CD14-positive monocyte (primary cell): ENCODE measurements around the gene ZNF579. TPM values are rescaled to one million over a fixed set of nuclear protein-coding genes. Genes with fewer than 3 reads are reported as not detected.

Experiments used
- DNase-seq, 3 donors: peaks; one replicate each; pipeline ENCODE4 v3.0.0-alpha.2; 2011 to 2022
- H2AFZ ChIP-seq: 2 replicates; pipeline ENCODE4 v1.6.0; 2012; ENCODE audit warnings: mild to moderate bottlenecking, low read depth, low read length, inconsistent platforms; ENCODE audit not compliant: insufficient read depth, poor library complexity, severe bottlenecking
- H3K27ac ChIP-seq, 2 donors: 1 replicate in 1 of 2; 2 replicates in 1 of 2; pipeline ENCODE4 v1.5.1; 2012 to 2013; ENCODE audit warnings: low read length in 2 of 2, control low read depth in 1 of 2, inconsistent platforms in 1 of 2, low read depth in 1 of 2, mild to moderate bottlenecking in 1 of 2
- H3K27me3 ChIP-seq, 2 donors: one replicate each; pipeline versions ENCODE4 v1.6.0 to v1.6.1; 2011 to 2013; ENCODE audit warnings: low read length in 2 of 2; ENCODE audit not compliant: control insufficient read depth in 2 of 2, insufficient read depth in 2 of 2
- H3K36me3 ChIP-seq, 2 donors: replicated peaks in 1 of 2; 1 replicate in 1 of 2; 2 replicates in 1 of 2; pipeline versions ENCODE4 v1.5.1 to v1.6.1; 2012 to 2013; ENCODE audit warnings: low read length in 2 of 2, control low read depth in 1 of 2, inconsistent platforms in 1 of 2, mild to moderate bottlenecking in 1 of 2; ENCODE audit not compliant: insufficient read depth in 2 of 2, control insufficient read depth in 1 of 2
- H3K4me1 ChIP-seq, 2 donors: 1 replicate in 1 of 2; 2 replicates in 1 of 2; pipeline versions ENCODE4 v1.5.1 to v1.6.1; 2012 to 2013; ENCODE audit warnings: low read length in 2 of 2, control low read depth in 1 of 2, inconsistent platforms in 1 of 2, mild to moderate bottlenecking in 1 of 2, moderate library complexity in 1 of 2; ENCODE audit not compliant: insufficient read depth in 2 of 2, control insufficient read depth in 1 of 2
- H3K4me2 ChIP-seq: replicated peaks from 2 replicates; pipeline ENCODE3; 2012; ENCODE audit warnings: low read length, moderate library complexity, mild to moderate bottlenecking; ENCODE audit not compliant: poor library complexity, severe bottlenecking; ENCODE audit errors: extremely low read depth
- H3K4me3 ChIP-seq, 3 experiments: fragments of 200-600 bp in 1 of 3; sonication (generic) in 1 of 3; replicated peaks in 1 of 3; 1 replicate in 2 of 3; 2 replicates in 1 of 3; pipeline ENCODE4 v1.5.1; 2011 to 2013; ENCODE audit warnings: low read length in 3 of 3, mild to moderate bottlenecking in 3 of 3, control low read depth in 2 of 3, low read depth in 2 of 3, inconsistent platforms in 1 of 3, moderate library complexity in 1 of 3
- H3K79me2 ChIP-seq: 2 replicates; pipeline ENCODE4 v1.6.0; 2012; ENCODE audit warnings: mild to moderate bottlenecking, control low read depth, inconsistent platforms, low read length, moderate library complexity; ENCODE audit not compliant: insufficient read depth
- H3K9ac ChIP-seq: 2 replicates; pipeline ENCODE4 v1.6.0; 2017; ENCODE audit warnings: low read length, mild to moderate bottlenecking; ENCODE audit not compliant: insufficient read depth, poor library complexity, severe bottlenecking
- H3K9me3 ChIP-seq, 2 donors: replicated peaks in 1 of 2; 1 replicate in 1 of 2; 2 replicates in 1 of 2; pipeline versions ENCODE4 v1.5.1 to v1.6.1; 2012 to 2013; ENCODE audit warnings: low read length in 2 of 2, control low read depth in 1 of 2; ENCODE audit not compliant: control insufficient read depth in 1 of 2, insufficient read depth in 1 of 2
- H4K20me1 ChIP-seq: 2 replicates; pipeline ENCODE4 v1.6.0; 2012; ENCODE audit warnings: mild to moderate bottlenecking, low read length, control low read depth, moderate library complexity; ENCODE audit not compliant: insufficient read depth
- H3K27ac Mint-ChIP-seq, 7 donors: one replicate each; pipeline ENCODE4 v1.8.0; 2020; ENCODE audit warnings: mild to moderate bottlenecking in 7 of 7, mixed read lengths in 7 of 7, moderate library complexity in 6 of 7, inconsistent platforms in 2 of 7
- H3K27me3 Mint-ChIP-seq, 3 donors: one replicate each; pipeline ENCODE4 v1.8.0; 2021 to 2022; ENCODE audit warnings: low read depth in 3 of 3, mild to moderate bottlenecking in 3 of 3, mixed read lengths in 3 of 3, moderate library complexity in 3 of 3, inconsistent platforms in 1 of 3
- H3K36me3 Mint-ChIP-seq, 2 donors: one replicate each; pipeline ENCODE4 v1.8.0; 2020; ENCODE audit warnings: mixed read lengths in 2 of 2, inconsistent platforms in 1 of 2, mild to moderate bottlenecking in 1 of 2
- H3K4me1 Mint-ChIP-seq: one replicate; pipeline ENCODE4 v1.8.0; 2020; ENCODE audit warnings: mild to moderate bottlenecking, mixed read lengths
- H3K4me3 Mint-ChIP-seq, 2 donors: one replicate each; pipeline ENCODE4 v1.8.0; 2020; ENCODE audit warnings: mild to moderate bottlenecking in 2 of 2, mixed read lengths in 2 of 2, moderate library complexity in 1 of 2
- H3K9me3 Mint-ChIP-seq, 7 donors: one replicate each; pipeline ENCODE4 v1.8.0; 2020 to 2022; ENCODE audit warnings: mixed read lengths in 7 of 7, mild to moderate bottlenecking in 6 of 7, moderate library complexity in 6 of 7, inconsistent platforms in 2 of 7
- WGBS: methylation state at CpG from one replicate; pipeline ENCODE4 v1.1.5; 2013; ENCODE audit warnings: missing lambda C conversion rate; ENCODE audit not compliant: insufficient coverage; 5-methylcytosine and 5-hydroxymethylcytosine counted together
- intact Hi-C, 2 donors: fragments of 100-400 bp; cut with micrococcal nuclease; formaldehyde crosslinking; loops; one replicate each; pipeline versions ENCODE4 v1.15.0 to v1.15.1; 2023
- polyA plus RNA-seq, 3 donors: library from polyadenylated mRNA; depleted of rRNA in 1 of 3; unstranded in 2 of 3; stranded (reverse) in 1 of 3; fragments of 300-500 nt in 2 of 3; fragments of >200 nt in 1 of 3; fragmentation: Illumina TruSeq in 2 of 3; gene quantifications; 1 replicate in 2 of 3; 2 replicates in 1 of 3; pipeline ENCODE4 v1.2.3, GENCODE V29; 2012 to 2021
- TF ChIP-seq, protein P1 (sequence below): fragments of 200-600 bp; IDR thresholded peaks from one replicate; pipeline ENCODE4 v1.8.0; 2022; ENCODE audit warnings: antibody characterized with exemption, mild to moderate bottlenecking

ZNF579 gene
- polyA plus RNA-seq, 3 donors, result 0.05 to 1.8 TPM; not detected in 1

DNA sequence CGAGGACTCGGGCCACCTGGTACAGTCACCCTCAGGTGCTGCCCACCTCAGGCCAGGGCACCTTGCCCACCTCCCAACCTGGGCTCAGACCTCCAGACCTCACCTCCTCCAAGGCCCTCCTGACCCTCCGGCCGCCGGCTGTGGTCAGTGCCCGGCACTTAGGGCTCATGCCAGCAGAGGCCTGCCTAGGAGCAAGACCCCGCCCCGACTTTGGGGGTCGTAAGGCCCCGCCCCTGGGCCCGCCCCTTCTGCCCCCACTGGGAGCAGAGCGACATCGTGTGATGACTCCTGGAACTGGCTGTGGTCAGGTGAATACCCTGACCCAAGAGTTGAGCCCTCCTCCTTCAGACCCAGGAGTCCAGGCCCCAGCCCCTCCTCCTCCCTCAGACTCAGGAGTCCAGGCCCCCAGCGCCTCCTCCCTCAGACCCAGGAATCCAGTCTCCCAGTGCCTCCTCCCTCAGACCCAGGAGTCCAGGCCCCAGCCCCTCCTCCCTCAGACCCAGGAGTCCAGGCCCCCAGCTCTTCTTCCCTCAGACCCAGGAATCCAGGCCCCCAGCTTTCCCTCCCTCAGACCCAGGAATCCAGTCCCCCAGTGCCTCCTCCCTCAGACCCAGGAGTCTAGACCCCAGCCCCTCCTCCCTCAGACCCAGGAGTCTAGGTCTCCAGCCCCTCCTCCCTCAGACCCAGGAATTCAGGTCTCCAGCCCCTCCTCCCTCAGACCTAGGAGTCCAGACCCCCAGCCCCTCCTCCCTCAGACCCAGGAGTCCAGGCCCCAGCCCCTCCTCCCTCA is 43.5 kb downstream of the ZNF579 start, which contains the start of gene SBK2:
Gene SBK2 (minus strand): TSS at position 183 of the 790 bp plus-strand sequence. CDS start 839 bp downstream, outside the sequence.
- intact Hi-C loops, result no loop called here
- TF ChIP-seq, protein P1, sequence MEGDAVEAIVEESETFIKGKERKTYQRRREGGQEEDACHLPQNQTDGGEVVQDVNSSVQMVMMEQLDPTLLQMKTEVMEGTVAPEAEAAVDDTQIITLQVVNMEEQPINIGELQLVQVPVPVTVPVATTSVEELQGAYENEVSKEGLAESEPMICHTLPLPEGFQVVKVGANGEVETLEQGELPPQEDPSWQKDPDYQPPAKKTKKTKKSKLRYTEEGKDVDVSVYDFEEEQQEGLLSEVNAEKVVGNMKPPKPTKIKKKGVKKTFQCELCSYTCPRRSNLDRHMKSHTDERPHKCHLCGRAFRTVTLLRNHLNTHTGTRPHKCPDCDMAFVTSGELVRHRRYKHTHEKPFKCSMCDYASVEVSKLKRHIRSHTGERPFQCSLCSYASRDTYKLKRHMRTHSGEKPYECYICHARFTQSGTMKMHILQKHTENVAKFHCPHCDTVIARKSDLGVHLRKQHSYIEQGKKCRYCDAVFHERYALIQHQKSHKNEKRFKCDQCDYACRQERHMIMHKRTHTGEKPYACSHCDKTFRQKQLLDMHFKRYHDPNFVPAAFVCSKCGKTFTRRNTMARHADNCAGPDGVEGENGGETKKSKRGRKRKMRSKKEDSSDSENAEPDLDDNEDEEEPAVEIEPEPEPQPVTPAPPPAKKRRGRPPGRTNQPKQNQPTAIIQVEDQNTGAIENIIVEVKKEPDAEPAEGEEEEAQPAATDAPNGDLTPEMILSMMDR, result no peak
- H3K36me3 Mint-ChIP-seq, result no peaks in the 10 kb centered on the region
- Histone ChIP-seq H3K9me3 (no peaks in the 10 kb centered on the region), H3K27ac (no peak within 1 kb of the TSS), H3K4me3 (no peak within 1 kb of the TSS), H3K4me1 (no peaks in the 10 kb centered on the region), H2AFZ (no peak within 1 kb of the TSS), H3K79me2 (no peaks in the 10 kb centered on the region), H4K20me1 (no peaks in the 10 kb centered on the region), H3K36me3 (no peaks in the 10 kb centered on the region), H3K9ac (no peak within 1 kb of the TSS), H3K27me3 (no peaks in the 10 kb centered on the region), H3K4me2 (no peak within 1 kb of the TSS)
- H3K27me3 Mint-ChIP-seq, result peaks cover 2 to 3% (median 2%) of the 10 kb centered on the region in 3 donors
- peaks cover 0 to 3% (median 0%) of the 10 kb centered on the region in 7 donors for H3K9me3 Mint-ChIP-seq
- 63% methylated on average over 9 of the region's 14 CpGs for WGBS
- DNase-seq, result no peak
- no peak within 1 kb of the TSS for H3K27ac Mint-ChIP-seq
- peaks cover 2% of the 10 kb centered on the region for H3K4me1 Mint-ChIP-seq
- no peak within 1 kb of the TSS for H3K4me3 Mint-ChIP-seq

DNA sequence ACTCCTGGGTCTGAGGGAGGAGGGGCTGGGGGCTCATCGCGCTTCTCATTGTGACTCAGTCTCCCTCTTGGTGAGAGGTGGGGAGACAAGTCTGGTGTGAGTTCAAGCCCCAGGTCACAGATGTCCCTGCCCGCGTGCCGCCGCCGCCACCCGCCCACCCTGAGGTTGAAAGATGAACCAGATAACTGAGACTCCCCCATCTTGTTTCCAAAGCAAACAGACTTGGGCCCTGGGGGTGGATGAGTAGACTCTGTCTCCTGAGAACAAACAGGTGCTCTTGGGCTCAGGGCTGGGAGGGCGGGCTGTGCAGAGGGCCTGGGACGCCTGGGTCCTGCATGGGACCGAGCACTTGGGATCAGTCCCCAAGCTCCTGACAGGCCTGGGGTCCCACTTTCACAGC is 44.3 kb downstream of the ZNF579 start:
- Mint-ChIP-seq H3K36me3 (no peaks in the 10 kb centered on the region), H3K4me3 (no peak overlapping the region), H3K9me3 (peaks cover 0 to 3% (median 0%) of the 10 kb centered on the region in 7 donors), H3K27me3 (peaks cover 2 to 5% (median 2%) of the 10 kb centered on the region in 3 donors), H3K4me1 (peaks cover 2% of the 10 kb centered on the region), H3K27ac (no peak overlapping the region)
- Histone ChIP-seq H3K27ac (no peak overlapping the region), H3K9ac (no peak overlapping the region), H3K9me3 (no peaks in the 10 kb centered on the region), H3K79me2 (no peaks in the 10 kb centered on the region), H3K4me2 (no peak overlapping the region), H2AFZ (no peak overlapping the region), H3K4me1 (no peaks in the 10 kb centered on the region), H3K27me3 (no peaks in the 10 kb centered on the region), H4K20me1 (no peaks in the 10 kb centered on the region), H3K4me3 (no peak overlapping the region), H3K36me3 (no peaks in the 10 kb centered on the region)
- 95% methylated on average over 4 of the region's 11 CpGs for WGBS
- intact Hi-C loops, result no loop called here
- no peak for DNase-seq
- TF ChIP-seq, protein P1, result no peak
